IMR-90 (cell line): Measurements from ENCODE around the gene HIF1A. TPM values are rescaled to one million over a fixed set of nuclear protein-coding genes. Genes with fewer than 3 reads are reported as not detected.

Experiments used
- ATAC-seq: fragments of 200-7000 bp; cut with Tn5 transposase; 2 replicates; pipeline ENCODE4 v1.9.1; 2020; ENCODE audit warnings: low read depth, mild to moderate bottlenecking, moderate library complexity
- BruUV-seq: library from RNA; stranded (reverse); fragments of 400-500 nt; replicated peaks from 2 replicates; lab custom pipeline; 2021; lab: Mats Ljungman, UMichigan
- CTCF ChIA-PET: fragments of 300-600 bp; formaldehyde crosslinking; extraction: SDS; loops from one replicate; lab custom pipeline; 2021; ENCODE audit warnings: antibody characterized with exemption; lab: Yijun Ruan, JAX
- POLR2A ChIA-PET: fragments of 300-600 bp; sonication (Branson Sonifier 250); formaldehyde crosslinking; loops from one replicate; lab custom pipeline; 2022; ENCODE audit warnings: antibody characterized with exemption; ENCODE audit not compliant: unreplicated experiment; lab: Charles Lee
- DNase-seq: peaks from one replicate; pipeline ENCODE4 v3.0.0; 2013
- H2AFZ ChIP-seq: replicated peaks from 2 replicates; pipeline ENCODE3; 2013; ENCODE audit warnings: low read length, mild to moderate bottlenecking; ENCODE audit not compliant: poor library complexity
- H2AK5ac ChIP-seq: 2 replicates; pipeline ENCODE4 v1.6.1; 2013; ENCODE audit warnings: low read depth, low read length, inconsistent platforms
- H2AK9ac ChIP-seq: replicated peaks from 2 replicates; pipeline ENCODE3; 2013; ENCODE audit warnings: mild to moderate bottlenecking, low read depth, low read length, moderate library complexity; ENCODE audit not compliant: poor library complexity
- H2BK120ac ChIP-seq: 2 replicates; pipeline ENCODE4 v1.6.1; 2013; ENCODE audit warnings: low read depth, low read length, inconsistent platforms
- H2BK15ac ChIP-seq: 3 replicates; pipeline ENCODE4 v1.6.1; 2013; ENCODE audit warnings: low read depth, low read length, inconsistent platforms
- H2BK20ac ChIP-seq: 2 replicates; pipeline ENCODE4 v1.6.1; 2013; ENCODE audit warnings: low read depth, mild to moderate bottlenecking, inconsistent platforms, low read length, moderate library complexity
- H2BK5ac ChIP-seq: 2 replicates; pipeline ENCODE4 v1.6.1; 2013; ENCODE audit warnings: mild to moderate bottlenecking, low read depth, low read length, inconsistent platforms; ENCODE audit not compliant: poor library complexity, severe bottlenecking
- H3K14ac ChIP-seq: replicated peaks from 2 replicates; pipeline ENCODE4 v1.6.1; 2013; ENCODE audit warnings: low read depth, low read length, inconsistent platforms
- H3K18ac ChIP-seq: 2 replicates; pipeline ENCODE4 v1.6.1; 2013; ENCODE audit warnings: low read depth, low read length, control low read depth
- H3K23ac ChIP-seq: 2 replicates; pipeline ENCODE4 v1.6.1; 2013; ENCODE audit warnings: low read depth, low read length, inconsistent platforms
- H3K27ac ChIP-seq: 2 replicates; pipeline ENCODE4 v1.5.1; 2013; ENCODE audit warnings: mild to moderate bottlenecking, control low read depth, low read length; ENCODE audit not compliant: insufficient read depth
- H3K27me3 ChIP-seq: 2 replicates; pipeline ENCODE4 v1.6.1; 2013; ENCODE audit warnings: low read length; ENCODE audit not compliant: control insufficient read depth, insufficient read depth
- H3K36me3 ChIP-seq: 2 replicates; pipeline ENCODE4 v1.6.1; 2013; ENCODE audit warnings: low read length, mixed read lengths; ENCODE audit not compliant: control insufficient read depth, insufficient read depth
- H3K4ac ChIP-seq: 2 replicates; pipeline ENCODE4 v1.6.1; 2013; ENCODE audit warnings: low read depth, low read length, inconsistent platforms
- H3K4me1 ChIP-seq: 2 replicates; pipeline ENCODE4 v1.6.1; 2013; ENCODE audit warnings: low read length, mixed read lengths; ENCODE audit not compliant: control insufficient read depth, insufficient read depth
- H3K4me2 ChIP-seq: 2 replicates; pipeline ENCODE4 v1.6.1; 2013; ENCODE audit warnings: low read depth, mild to moderate bottlenecking, control low read depth, low read length, moderate library complexity
- H3K4me3 ChIP-seq: 2 replicates; pipeline ENCODE4 v1.5.1; 2013; ENCODE audit warnings: low read depth, mild to moderate bottlenecking, control low read depth, low read length, moderate library complexity; ENCODE audit not compliant: insufficient read depth
- H3K56ac ChIP-seq: 2 replicates; pipeline ENCODE4 v1.6.1; 2013; ENCODE audit warnings: low read length, inconsistent platforms; ENCODE audit not compliant: insufficient read depth; ENCODE audit errors: extremely low read depth
- H3K79me1 ChIP-seq, 2 experiments: 2 replicates each; pipeline ENCODE4 v1.6.1; 2013; ENCODE audit warnings: low read length in 2 of 2, inconsistent platforms in 1 of 2, low read depth in 1 of 2
- H3K9ac ChIP-seq: 2 replicates; pipeline ENCODE4 v1.6.1; 2013; ENCODE audit warnings: low read depth, low read length, control low read depth
- H3K9me1 ChIP-seq: 2 replicates; pipeline ENCODE4 v1.6.1; 2013; ENCODE audit warnings: low read length, inconsistent platforms; ENCODE audit not compliant: insufficient read depth
- H3K9me3 ChIP-seq: 2 replicates; pipeline ENCODE4 v1.6.1; 2013; ENCODE audit warnings: low read length; ENCODE audit not compliant: control insufficient read depth, insufficient read depth
- H4K20me1 ChIP-seq: 2 replicates; pipeline ENCODE4 v1.6.1; 2013; ENCODE audit warnings: low read length, inconsistent platforms; ENCODE audit not compliant: insufficient read depth
- H4K5ac ChIP-seq: 2 replicates; pipeline ENCODE4 v1.6.1; 2013; ENCODE audit warnings: mild to moderate bottlenecking, low read depth, low read length, control low read depth
- H4K8ac ChIP-seq, 2 experiments: 2 replicates each; pipeline ENCODE4 v1.6.1; 2013; ENCODE audit warnings: low read depth in 2 of 2, low read length in 2 of 2, control low read depth in 1 of 2, inconsistent platforms in 1 of 2
- H4K91ac ChIP-seq: 2 replicates; pipeline ENCODE4 v1.6.1; 2013; ENCODE audit warnings: low read depth, low read length, inconsistent platforms; ENCODE audit not compliant: insufficient read depth
- CEBPB ChIP-seq: IDR thresholded peaks from 2 replicates; pipeline ENCODE4 v1.6.1; 2012; ENCODE audit warnings: low read depth, low read length, improper control_type of control experiment
- ELK1 ChIP-seq: fragments of 150-350 bp; IDR thresholded peaks from 2 replicates; pipeline ENCODE4 v1.6.1; 2016; ENCODE audit warnings: low read depth, mild to moderate bottlenecking, low read length, moderate library complexity, borderline replicate concordance
- SMC3 ChIP-seq: fragments of 150-350 bp; IDR thresholded peaks from 2 replicates; pipeline ENCODE4 v1.6.1; 2016; ENCODE audit warnings: low read depth, mild to moderate bottlenecking, antibody characterized with exemption, low read length, moderate library complexity
- WGBS, 2 experiments: methylation state at CpG; one replicate each; pipeline versions ENCODE4 v1.1.5 to v1.1.7; 2013; ENCODE audit warnings: missing lambda C conversion rate in 2 of 2; ENCODE audit not compliant: insufficient read length in 1 of 2; ENCODE audit errors: extremely low coverage in 2 of 2; 5-methylcytosine and 5-hydroxymethylcytosine counted together
- dilution Hi-C: fragments of 300-500 bp; cut with HindIII; formaldehyde crosslinking; loops from one replicate; pipeline ENCODE4 v1.14.3; 2018; ENCODE audit warnings: low sequenced_read_pairs; ENCODE audit not compliant: unreplicated experiment
- in situ Hi-C: fragments of 300-500 bp; cut with MboI; formaldehyde crosslinking; loops from 3 replicates; pipeline ENCODE4 v1.14.3; 2019; ENCODE audit warnings: low sequenced_read_pairs, inconsistent platforms, mixed read lengths
- intact Hi-C: fragments of 100-400 bp; cut with micrococcal nuclease; formaldehyde crosslinking; loops from 2 replicates; pipeline ENCODE4 v1.10.0; 2022
- polyA plus RNA-seq, 3 experiments: library from polyadenylated mRNA; depleted of rRNA; stranded (reverse); fragments of >200 nt; gene quantifications; 2 replicates each; pipeline ENCODE4 v1.2.3, GENCODE V29; 2012; ENCODE audit warnings: low replicate concordance in 1 of 3
- total RNA-seq: library from RNA; depleted of rRNA; stranded (reverse); fragments of >200 nt; gene quantifications from 2 replicates; pipeline ENCODE4 v1.2.3, GENCODE V29; 2012

The HIF1A gene
- total and polyA plus RNA-seq, 2 of the 4 experiments (the other 2 are of a cell fraction), result 128 to 301 TPM

GRCh38 chr14:61761959-61762786 is 66.9 kb downstream of the HIF1A start, which contains the start of gene SNAPC1 (continued):
- no peak for TF ChIP-seq ELK1

- Histone ChIP-seq H2BK20ac (no peak overlapping the region), H2AFZ (no peak overlapping the region), H4K8ac (no peak overlapping the region), H2AK9ac (no peak overlapping the region), H3K56ac (no peak overlapping the region), H3K4me3 (no peak overlapping the region), H3K27ac (no peak overlapping the region), H4K20me1 (0 out of 2 replicates have a peak, but pooled peaks cover 4% of the 10 kb centered on the region), H3K4me2 (peak overlapping the region; percentile 65), H3K36me3 (peaks cover 6% of the 10 kb centered on the region), H3K14ac (no peak overlapping the region), H2BK5ac (no peak overlapping the region), H4K91ac (no peak overlapping the region), H3K9me1 (peaks cover 2% of the 10 kb centered on the region; the same call in 1 of the 2 replicates), H4K5ac (no peak overlapping the region), H3K9me3 (no peaks in the 10 kb centered on the region), H3K27me3 (no peaks in the 10 kb centered on the region), H3K23ac (no peak overlapping the region), H3K4me1 (peaks cover 8% of the 10 kb centered on the region), H3K4ac (no peak overlapping the region), H3K79me1 (peaks cover 20 to 45% of the 10 kb centered on the region in 2 experiments), H3K9ac (no peak overlapping the region), H2BK15ac (no peak overlapping the region), H2BK120ac (no peak overlapping the region), H2AK5ac (no peak overlapping the region), H3K18ac (no peak overlapping the region)
- CTCF ChIA-PET, result interaction anchor here (0.8 to 1.4 kb wide), 2 partner anchors 13 to 73 kb away, joined by 3 to 4 read pairs; no protein-coding TSS in a partner anchor
- ATAC-seq, result no peak
- intact Hi-C loops (no loop called here), dilution Hi-C loops (no loop called here), in situ Hi-C loops (no loop called here)
- no peak for TF ChIP-seq SMC3
- TF ChIP-seq CEBPB, result peak; percentile 78
- POLR2A ChIA-PET, result no interaction called here
- no peak for DNase-seq
- BruUV-seq, result no TSS peak
- no CpG with 5 or more reads among the region's 5 CpGs for WGBS, 2 experiments
These were observed 69.2 kb downstream of the HIF1A start for GRCh38 chr14:61764342-61765122.
